Ramos (cell line): ENCODE data around the gene DARS2.

Experiments
- in situ Hi-C: fragments of 300-500 bp; cut with MboI; formaldehyde crosslinking; loops from one replicate; pipeline ENCODE4 v1.14.3; 2022; ENCODE audit warnings: low sequenced_read_pairs; ENCODE audit not compliant: unreplicated experiment

DARS2 gene, protein sequence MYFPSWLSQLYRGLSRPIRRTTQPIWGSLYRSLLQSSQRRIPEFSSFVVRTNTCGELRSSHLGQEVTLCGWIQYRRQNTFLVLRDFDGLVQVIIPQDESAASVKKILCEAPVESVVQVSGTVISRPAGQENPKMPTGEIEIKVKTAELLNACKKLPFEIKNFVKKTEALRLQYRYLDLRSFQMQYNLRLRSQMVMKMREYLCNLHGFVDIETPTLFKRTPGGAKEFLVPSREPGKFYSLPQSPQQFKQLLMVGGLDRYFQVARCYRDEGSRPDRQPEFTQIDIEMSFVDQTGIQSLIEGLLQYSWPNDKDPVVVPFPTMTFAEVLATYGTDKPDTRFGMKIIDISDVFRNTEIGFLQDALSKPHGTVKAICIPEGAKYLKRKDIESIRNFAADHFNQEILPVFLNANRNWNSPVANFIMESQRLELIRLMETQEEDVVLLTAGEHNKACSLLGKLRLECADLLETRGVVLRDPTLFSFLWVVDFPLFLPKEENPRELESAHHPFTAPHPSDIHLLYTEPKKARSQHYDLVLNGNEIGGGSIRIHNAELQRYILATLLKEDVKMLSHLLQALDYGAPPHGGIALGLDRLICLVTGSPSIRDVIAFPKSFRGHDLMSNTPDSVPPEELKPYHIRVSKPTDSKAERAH

GRCh38 chr1:173824315-173825081 lies at the start of gene DARS2, which contains the start of gene CENPL:
Gene DARS2, plus strand, starts transcription at chr1:173824673. Its CDS starts 557 bp downstream, at chr1:173825230.
Gene CENPL, minus strand, starts transcription at chr1:173824883. Its CDS starts 13,584 bp downstream, at chr1:173811299.
- in situ Hi-C loops: loop anchor here (25.0 kb wide), 1 partner anchor 1087 kb away; no protein-coding TSS in a partner anchor

DNA sequence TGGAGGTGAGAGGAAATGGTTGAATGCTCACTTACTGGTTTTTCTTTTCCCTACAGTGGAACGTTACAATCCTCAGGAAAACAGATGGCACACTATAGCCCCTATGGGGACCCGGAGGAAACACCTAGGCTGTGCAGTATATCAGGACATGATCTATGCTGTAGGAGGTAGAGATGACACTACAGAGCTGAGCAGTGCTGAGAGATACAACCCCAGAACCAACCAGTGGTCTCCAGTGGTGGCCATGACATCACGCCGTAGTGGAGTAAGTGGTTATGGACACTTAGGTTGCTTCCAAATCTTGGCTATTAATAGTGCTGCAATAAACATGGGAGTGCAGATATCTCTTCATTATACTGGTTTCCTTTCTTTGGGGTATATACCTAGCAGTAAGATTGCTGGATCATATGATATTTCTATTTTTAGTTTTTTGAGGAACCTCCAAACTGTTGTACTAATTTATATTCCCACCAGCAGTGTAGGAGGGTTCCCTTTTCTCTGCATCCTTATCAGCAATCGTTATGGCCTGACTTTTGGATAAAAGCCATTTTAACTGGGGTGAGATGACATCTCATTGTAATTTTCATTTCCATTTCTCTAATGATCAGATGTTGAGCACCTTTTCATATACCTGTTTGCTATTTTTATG lies 48.8 kb upstream of the DARS2 start:
- in situ Hi-C loops: no loop called here

DNA sequence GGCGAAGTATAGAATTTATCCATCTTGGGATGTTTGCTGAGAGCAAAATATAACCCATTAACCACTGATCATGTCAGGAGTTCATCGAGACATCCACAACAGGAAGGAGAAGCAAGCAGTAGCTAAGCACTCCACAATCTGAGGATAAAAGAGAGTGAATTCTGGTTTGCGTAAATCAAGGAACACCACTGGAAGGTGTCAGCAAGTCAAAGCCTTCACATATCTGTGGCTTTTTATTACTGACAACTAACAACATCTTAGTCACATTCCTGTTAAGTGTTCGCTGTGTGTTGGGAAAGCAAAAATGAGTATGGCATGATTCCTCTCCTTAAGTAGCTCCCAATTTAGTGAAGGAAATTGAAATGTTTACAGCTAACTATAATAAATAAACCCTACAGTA lies 44.5 kb upstream of the DARS2 start:
- in situ Hi-C loops: no loop called here

- in situ Hi-C loops: no loop called here
Measured at GRCh38 chr1:173784997-173785396, 39.5 kb upstream of the DARS2 start.

DNA sequence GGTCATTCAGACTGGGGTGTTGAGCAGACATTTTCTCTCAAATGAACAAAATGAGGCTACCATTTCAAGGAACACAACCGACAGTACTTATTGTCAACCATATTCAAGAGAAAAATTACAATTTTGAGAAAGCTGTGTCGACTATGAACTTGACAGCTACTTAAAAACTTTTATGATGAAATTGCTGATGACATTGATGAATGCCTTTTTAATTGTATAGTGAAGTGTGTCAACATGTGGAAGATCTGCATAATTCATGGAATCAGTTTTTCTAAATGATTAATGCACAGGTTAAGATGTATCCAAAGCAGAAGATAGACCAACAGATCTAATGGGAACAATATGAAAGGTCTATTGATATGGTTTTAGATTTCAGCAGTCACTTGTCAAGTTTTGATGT lies 34.6 kb upstream of the DARS2 start:
- in situ Hi-C loops: no loop called here

GRCh38 chr1:173798078-173798477 lies 26.4 kb upstream of the DARS2 start:
- in situ Hi-C loops: no loop called here

DNA sequence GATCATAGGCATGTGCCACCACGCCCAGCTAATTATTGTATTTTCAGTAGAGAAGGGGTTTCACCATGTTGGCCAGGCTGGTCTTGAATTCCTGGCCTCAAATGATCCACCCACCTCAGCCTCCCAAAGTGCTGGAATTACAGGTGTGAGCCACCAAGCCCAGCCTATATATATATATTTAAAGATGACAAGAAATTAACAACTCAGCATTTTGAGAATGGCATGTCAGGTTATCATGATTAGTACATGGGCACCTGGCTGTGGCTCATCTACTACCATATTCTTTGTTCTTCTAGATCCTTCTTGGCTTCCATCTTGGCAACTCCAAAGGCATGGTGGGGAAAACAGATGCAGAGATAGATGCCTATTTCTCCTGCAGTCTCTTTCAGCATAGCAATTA lies 24.5 kb upstream of the DARS2 start:
- in situ Hi-C loops: loop anchor here (25.0 kb wide), 1 partner anchor 1063 kb away; no protein-coding TSS in a partner anchor

GRCh38 chr1:173802961-173803360 lies 21.5 kb upstream of the DARS2 start:
- in situ Hi-C loops: loop anchor here (25.0 kb wide), 1 partner anchor 1066 kb away; no protein-coding TSS in a partner anchor

GRCh38 chr1:173813654-173814053 lies 10.8 kb upstream of the DARS2 start:
- in situ Hi-C loops: loop anchor here (10.0 to 25.0 kb wide), 2 partner anchors 379 to 1076 kb away; no protein-coding TSS in a partner anchor

- in situ Hi-C loops: loop anchor here (10.0 to 25.0 kb wide), 2 partner anchors 384 to 1081 kb away; no protein-coding TSS in a partner anchor
Measured at GRCh38 chr1:173818459-173818858, 6.0 kb upstream of the DARS2 start.

- in situ Hi-C loops: loop anchor here (25.0 kb wide), 1 partner anchor 1084 kb away; no protein-coding TSS in a partner anchor
Measured at GRCh38 chr1:173821680-173822079, 2.8 kb upstream of the DARS2 start.

- in situ Hi-C loops: loop anchor here (25.0 kb wide), 1 partner anchor 1087 kb away; no protein-coding TSS in a partner anchor
Measured at GRCh38 chr1:173823781-173824314, 625 bp upstream of the DARS2 start.

DNA sequence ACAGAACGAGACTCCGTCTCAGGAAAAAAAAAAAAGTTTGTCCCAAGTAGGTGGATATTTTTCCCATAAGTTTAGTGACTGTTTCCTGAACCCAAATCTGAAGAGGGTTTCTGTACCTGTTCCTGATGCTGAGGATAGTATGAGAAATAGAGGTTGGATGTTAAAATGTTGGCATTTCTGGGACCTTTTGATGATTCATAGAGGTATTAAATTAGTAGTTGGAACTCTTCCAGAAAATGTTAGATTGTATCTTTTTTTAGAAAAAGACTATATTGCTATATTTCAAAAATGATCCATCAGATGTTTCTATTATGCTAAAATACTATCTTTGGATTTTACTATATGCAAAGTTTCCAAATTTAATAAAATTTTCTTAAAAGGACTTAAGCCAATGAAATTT lies 3.1 kb downstream of the DARS2 start:
- in situ Hi-C loops: no loop called here

GRCh38 chr1:173832748-173833147 lies 8.3 kb downstream of the DARS2 start:
- in situ Hi-C loops: no loop called here

DNA sequence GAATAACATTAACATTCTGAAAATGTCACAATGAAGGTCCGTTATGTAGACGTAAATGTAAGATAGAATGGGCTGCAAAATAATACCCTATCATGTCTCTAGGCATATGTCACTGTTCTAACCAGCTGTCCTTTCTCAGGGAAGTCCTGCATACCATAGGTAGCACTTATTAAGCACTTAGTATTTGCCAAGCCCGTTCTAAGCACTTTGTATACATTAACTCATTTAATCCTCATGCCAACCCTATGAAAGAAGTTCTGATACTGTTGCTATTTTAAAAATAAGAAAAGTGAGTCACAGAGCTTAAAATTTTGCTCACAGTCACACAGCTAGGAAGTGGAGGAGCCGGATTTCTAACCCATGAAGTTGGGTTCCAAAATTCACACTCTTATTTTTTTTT lies 27.6 kb downstream of the DARS2 start:
- in situ Hi-C loops: loop anchor here (25.0 kb wide), 1 partner anchor 1160 kb away; the partner anchor contains the start of gene MRPS14

DNA sequence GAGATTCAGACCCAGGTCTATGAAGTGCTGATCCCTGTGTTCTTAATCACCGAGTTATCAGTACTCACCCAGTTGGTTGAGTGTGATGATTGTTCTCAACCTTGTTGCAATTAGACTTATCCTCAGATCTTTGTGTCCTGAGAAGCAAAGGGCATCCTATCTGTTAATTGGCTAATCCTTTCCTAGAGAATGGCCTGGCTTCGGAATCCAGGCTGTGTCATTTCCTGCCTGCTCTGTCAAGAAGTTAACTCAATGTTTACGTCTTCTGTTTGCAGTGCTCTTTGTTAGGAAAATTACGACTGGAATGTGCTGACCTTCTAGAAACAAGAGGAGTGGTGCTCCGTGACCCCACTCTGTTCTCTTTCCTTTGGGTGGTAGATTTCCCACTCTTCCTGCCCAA lies 28.6 kb downstream of the DARS2 start:
- in situ Hi-C loops: loop anchor here (25.0 kb wide), 1 partner anchor 1159 kb away; the partner anchor contains the start of gene MRPS14

DNA sequence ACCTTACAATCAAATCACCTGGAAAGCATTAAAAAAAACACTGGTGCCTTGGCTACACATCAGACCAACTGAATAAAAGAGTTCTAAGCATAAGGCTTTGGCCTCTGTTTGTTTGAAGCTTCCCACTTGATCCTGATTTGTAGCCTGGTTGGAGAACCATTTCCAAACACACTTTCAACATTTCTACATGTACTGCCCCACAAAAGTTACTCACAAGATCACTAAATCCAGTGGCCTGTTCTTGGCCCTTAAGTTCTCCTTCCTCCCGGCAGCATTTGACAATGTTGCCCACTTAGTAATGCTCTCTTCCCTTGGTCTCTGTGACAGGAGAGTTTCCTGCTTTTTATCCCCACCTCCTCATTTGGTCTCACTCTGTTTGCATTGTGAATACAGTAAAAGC lies 31.5 kb downstream of the DARS2 start:
- in situ Hi-C loops: loop anchor here (25.0 kb wide), 1 partner anchor 1156 kb away; the partner anchor contains the start of gene MRPS14

DNA sequence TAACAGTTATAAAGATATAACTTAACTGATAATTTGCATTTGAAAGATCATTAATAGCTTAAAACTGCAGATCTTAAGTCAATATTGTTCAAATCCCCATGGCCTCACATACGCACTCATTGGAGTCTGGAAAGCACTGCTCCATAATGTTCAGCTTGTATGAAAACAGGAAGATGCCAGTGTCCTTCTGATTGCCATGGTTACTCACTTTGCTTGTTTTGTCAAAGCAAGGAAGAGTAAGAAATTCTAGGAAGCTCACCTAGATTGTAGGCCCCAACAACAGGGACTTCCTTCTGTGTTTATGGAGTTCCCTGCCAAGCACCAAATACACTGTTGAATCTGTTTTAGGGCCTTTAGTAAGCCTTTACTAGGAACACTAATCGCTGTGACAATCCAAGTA lies 32.4 kb downstream of the DARS2 start:
- in situ Hi-C loops: loop anchor here (25.0 kb wide), 1 partner anchor 1155 kb away; the partner anchor contains the start of gene MRPS14

GRCh38 chr1:173857363-173857917 lies 33.0 kb downstream of the DARS2 start:
- in situ Hi-C loops: loop anchor here (25.0 kb wide), 1 partner anchor 1155 kb away; the partner anchor contains the start of gene MRPS14
